ENCODE measurements around the gene EXOC6B. TPM values are rescaled to one million over a fixed set of nuclear protein-coding genes. Genes with fewer than 3 reads are reported as not detected.

EXOC6B gene
- total and polyA plus RNA-seq, 8 donors: 22.1 to 30.8 (median 25.9) TPM

DNA sequence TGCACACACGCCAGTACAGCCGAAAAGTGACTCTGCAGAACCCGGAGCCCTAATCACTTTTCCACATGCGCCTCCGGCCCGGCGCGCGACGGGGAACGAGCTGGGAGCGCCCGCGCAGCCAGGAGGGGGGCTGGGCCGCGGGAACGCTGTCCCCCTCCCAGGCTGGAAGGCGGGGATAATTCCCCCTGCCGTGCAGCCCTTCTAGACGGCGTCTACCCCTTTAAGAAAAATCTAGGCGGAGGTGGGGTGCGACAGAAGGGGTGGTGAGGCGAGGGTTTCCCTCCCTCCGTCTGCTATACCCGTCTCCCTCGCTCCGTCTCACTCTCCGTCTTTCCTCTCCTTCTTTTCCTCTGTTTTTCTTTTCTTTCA is 680.6 kb downstream of the EXOC6B start:
- H3K27me3 ChIP-seq: peaks cover 61 to 88% of the 10 kb centered on the region in 2 donors
- peaks cover 43 to 73% of the 10 kb centered on the region in 2 donors for H3K4me1 ChIP-seq

DNA sequence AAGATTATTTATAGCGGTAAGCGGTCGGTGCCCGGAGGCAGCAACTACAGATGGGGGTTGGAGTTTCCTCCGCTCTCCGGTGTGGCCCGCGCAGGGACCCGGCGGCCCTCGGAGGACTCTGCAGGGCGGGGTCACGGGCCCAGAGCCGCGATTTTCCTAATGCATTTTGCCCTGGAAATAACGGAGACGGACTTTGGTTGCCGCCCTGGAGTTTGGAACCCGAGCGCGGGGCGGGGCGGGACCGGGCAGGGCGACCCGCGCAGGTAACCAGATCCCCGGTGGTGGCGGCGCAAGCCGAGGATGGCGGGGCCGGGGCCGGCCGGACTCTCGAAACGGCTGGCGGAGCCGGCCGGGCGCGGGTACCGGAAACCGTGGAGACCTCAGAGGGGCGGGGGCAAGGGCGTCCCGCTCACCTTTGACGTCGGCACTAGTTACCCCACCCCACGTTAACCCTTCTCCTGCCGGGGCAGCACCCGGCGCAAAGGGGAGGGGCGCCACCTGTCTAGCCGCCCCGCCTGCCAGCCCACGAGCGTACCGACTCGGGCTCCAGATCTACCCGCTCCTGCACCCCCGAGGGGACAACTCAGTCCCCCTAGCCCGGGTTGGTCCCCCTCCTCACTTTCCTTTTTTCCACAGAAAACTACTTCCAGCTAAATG is 681.1 kb downstream of the EXOC6B start:
- DNase-seq: peak in 3 of 4 donors; percentile 39 to 84 (median 51)
- Histone ChIP-seq H3K36me3 (no peaks in the 10 kb centered on the region), H3K4me1 (peaks cover 38 to 68% of the 10 kb centered on the region in 2 donors), H3K27ac (no peak overlapping the region), H3K4me3 (peak overlapping the region; percentile 20 to 39), H3K27me3 (peaks cover 56 to 83% of the 10 kb centered on the region in 2 donors), H3K9me3 (no peaks in the 10 kb centered on the region)
- TF ChIP-seq, protein P1, sequence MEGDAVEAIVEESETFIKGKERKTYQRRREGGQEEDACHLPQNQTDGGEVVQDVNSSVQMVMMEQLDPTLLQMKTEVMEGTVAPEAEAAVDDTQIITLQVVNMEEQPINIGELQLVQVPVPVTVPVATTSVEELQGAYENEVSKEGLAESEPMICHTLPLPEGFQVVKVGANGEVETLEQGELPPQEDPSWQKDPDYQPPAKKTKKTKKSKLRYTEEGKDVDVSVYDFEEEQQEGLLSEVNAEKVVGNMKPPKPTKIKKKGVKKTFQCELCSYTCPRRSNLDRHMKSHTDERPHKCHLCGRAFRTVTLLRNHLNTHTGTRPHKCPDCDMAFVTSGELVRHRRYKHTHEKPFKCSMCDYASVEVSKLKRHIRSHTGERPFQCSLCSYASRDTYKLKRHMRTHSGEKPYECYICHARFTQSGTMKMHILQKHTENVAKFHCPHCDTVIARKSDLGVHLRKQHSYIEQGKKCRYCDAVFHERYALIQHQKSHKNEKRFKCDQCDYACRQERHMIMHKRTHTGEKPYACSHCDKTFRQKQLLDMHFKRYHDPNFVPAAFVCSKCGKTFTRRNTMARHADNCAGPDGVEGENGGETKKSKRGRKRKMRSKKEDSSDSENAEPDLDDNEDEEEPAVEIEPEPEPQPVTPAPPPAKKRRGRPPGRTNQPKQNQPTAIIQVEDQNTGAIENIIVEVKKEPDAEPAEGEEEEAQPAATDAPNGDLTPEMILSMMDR (IDR thresholded peaks at IDR 0.05): no peak
- intact Hi-C loops (cut with DNase I): loop anchor here in 1 of 2 donors (5.0 kb wide), 2 partner anchors 342 to 597 kb away; no protein-coding TSS in a partner anchor
- ATAC-seq: peak; percentile 29

More for the DNA sequence above, 680.6 kb downstream of the EXOC6B start:
- no peaks in the 10 kb centered on the region for H3K9me3 ChIP-seq
- TF ChIP-seq, protein P1 (IDR thresholded peaks at IDR 0.05): no peak
- ATAC-seq: no peak
- DNase-seq: peak in 2 of 4 donors; percentile 27 to 41
- H3K4me3 ChIP-seq: peak overlapping the region; percentile 20 to 39
- no peak overlapping the region for H3K27ac ChIP-seq
- no peaks in the 10 kb centered on the region for H3K36me3 ChIP-seq
- intact Hi-C loops (cut with DNase I): loop anchor here in 1 of 2 donors (5.0 kb wide), 1 partner anchor 598 kb away; no protein-coding TSS in a partner anchor

DNA sequence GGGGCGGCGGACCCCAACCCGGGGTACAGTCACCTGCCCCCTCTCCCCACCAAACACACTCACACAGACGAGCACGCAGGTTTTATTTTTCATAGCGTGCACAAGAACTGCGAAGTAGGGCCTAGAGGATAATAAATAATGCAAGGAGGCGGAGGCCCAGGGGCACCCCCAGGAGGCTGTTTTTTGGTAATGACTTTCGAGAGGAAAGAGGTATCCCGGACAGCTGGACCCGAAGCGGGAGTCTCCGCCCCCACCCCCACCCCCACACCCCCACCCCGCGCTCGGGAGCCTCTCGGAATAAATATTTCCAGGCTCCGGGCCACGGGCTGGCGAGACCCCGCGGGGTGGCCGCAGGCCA is 681.6 kb downstream of the EXOC6B start:
- ATAC-seq (no peak), DNase-seq (no peak)
- peaks cover 33 to 63% of the 10 kb centered on the region in 2 donors for H3K4me1 ChIP-seq
- intact Hi-C loops (cut with DNase I): loop anchor here in 1 of 2 donors (5.0 kb wide), 1 partner anchor 342 kb away; no protein-coding TSS in a partner anchor
- H3K36me3 ChIP-seq: no peaks in the 10 kb centered on the region
- TF ChIP-seq, protein P1 (IDR thresholded peaks at IDR 0.05): no peak
- H3K27me3 ChIP-seq: peaks cover 51 to 78% of the 10 kb centered on the region in 2 donors
- no peak overlapping the region for H3K27ac ChIP-seq
- no peaks in the 10 kb centered on the region for H3K9me3 ChIP-seq
- peak overlapping the region; percentile 20 to 39 for H3K4me3 ChIP-seq

DNA sequence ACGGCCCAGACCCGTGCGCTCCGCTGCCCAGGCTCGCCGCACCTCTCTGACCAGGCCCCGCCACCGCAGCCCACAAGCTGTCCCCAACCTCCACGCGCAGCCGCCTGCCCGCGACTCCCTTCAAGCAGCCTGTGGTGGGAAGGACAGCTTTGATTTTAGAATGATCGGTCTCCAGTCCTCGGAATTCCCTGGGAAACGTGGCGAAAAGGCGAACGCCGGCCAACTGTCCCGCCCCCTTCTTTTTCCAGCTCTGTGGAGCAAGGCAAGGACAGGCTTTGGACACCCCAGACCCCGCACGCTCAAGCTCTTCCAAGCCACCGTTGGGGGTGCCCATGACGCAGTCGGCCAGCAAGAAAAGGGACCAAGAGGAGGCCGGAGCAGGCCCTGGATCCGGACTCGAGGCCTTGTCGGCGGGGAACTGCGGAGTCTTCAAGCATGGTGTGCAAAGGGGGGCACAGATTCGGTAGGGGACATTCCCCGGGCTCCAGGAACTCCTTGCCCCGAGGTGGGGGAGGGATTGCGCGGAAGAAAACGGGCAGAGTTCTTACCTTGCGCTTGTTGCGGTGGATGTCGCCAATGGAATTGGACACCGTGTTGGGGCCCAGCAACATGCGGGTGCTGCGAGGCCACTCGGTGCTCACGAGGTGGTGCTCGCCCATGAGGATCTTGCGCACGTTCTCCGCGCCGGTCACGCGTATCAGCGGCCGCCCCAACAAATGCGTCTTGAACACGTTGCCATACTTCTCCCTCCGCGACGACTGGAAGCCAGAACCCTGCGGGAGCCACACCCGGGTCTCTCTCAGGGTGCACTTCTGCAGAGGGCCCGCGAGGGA is 682.2 kb downstream of the EXOC6B start:
- TF ChIP-seq, protein P1 (IDR thresholded peaks at IDR 0.05): no peak
- peak overlapping the region; percentile 9 to 39 for H3K4me3 ChIP-seq
- intact Hi-C loops (cut with DNase I): loop anchor here in 1 of 2 donors (5.0 kb wide), 1 partner anchor 341 kb away; no protein-coding TSS in a partner anchor
- no peaks in the 10 kb centered on the region for H3K9me3 ChIP-seq
- DNase-seq (peak in 2 of 4 donors; percentile 32), ATAC-seq (peak; percentile 17)
- H3K27me3 ChIP-seq: peaks cover 50 to 72% of the 10 kb centered on the region in 2 donors
- peaks cover 30 to 57% of the 10 kb centered on the region in 2 donors for H3K4me1 ChIP-seq
- no peak overlapping the region for H3K27ac ChIP-seq
- no peaks in the 10 kb centered on the region for H3K36me3 ChIP-seq
